Panc1 (cell line): Measurements from ENCODE around the gene BASP1. TPM values are rescaled to one million over a fixed set of nuclear protein-coding genes. Genes with fewer than 3 reads are reported as not detected.
"Not testable (repeated sequence)": the region's sequence is repeated elsewhere in the genome, so short reads cannot be mapped to it uniquely, and the experiment has no call there.

Experiments
- ATAC-seq: fragments of 200-7000 bp; cut with Tn5 transposase; 2 replicates; pipeline ENCODE4 v1.9.1; 2020; ENCODE audit warnings: mild to moderate bottlenecking, moderate library complexity
- BruUV-seq: library from RNA; stranded (reverse); fragments of 400-500 nt; replicated peaks from 2 replicates; lab custom pipeline; 2021; lab: Mats Ljungman, UMichigan
- CTCF ChIA-PET: fragments of 300-600 bp; sonication (Branson Sonifier 250); formaldehyde crosslinking; loops from one replicate; lab custom pipeline; 2022; ENCODE audit warnings: antibody characterized with exemption; lab: Charles Lee
- POLR2A ChIA-PET: fragments of 300-600 bp; sonication (Branson Sonifier 250); formaldehyde crosslinking; loops from one replicate; lab custom pipeline; 2022; ENCODE audit warnings: antibody characterized with exemption; lab: Charles Lee
- DNase-seq: peaks from one replicate; pipeline ENCODE4 v3.0.0-alpha.2; 2010; ENCODE audit warnings: low read depth, low spot score
- H3K27ac ChIP-seq: 2 replicates; pipeline ENCODE4 v1.5.1; 2011; ENCODE audit warnings: mild to moderate bottlenecking, low read length, inconsistent platforms
- H3K27me3 ChIP-seq: fragments of 200-500 bp; sonication (Bioruptor generic); 2 replicates; pipeline ENCODE4 v1.6.0; 2014; ENCODE audit warnings: low read length, inconsistent platforms; ENCODE audit not compliant: control insufficient read depth, insufficient read depth
- H3K36me3 ChIP-seq: fragments of 200-500 bp; sonication (Bioruptor generic); 2 replicates; pipeline ENCODE4 v1.5.1; 2014; ENCODE audit warnings: inconsistent platforms, mild to moderate bottlenecking, low read length, moderate library complexity; ENCODE audit not compliant: control insufficient read depth, insufficient read depth
- H3K4me1 ChIP-seq: 2 replicates; pipeline ENCODE4 v1.5.1; 2011; ENCODE audit warnings: inconsistent platforms, mild to moderate bottlenecking, low read length, moderate library complexity; ENCODE audit not compliant: control insufficient read depth, insufficient read depth
- H3K4me3 ChIP-seq, 2 experiments: 2 replicates each; pipeline ENCODE4 v1.5.1; 2011 to 2012; ENCODE audit warnings: low read depth in 2 of 2, low read length in 2 of 2, mild to moderate bottlenecking in 2 of 2, inconsistent platforms in 1 of 2, moderate library complexity in 1 of 2
- H3K9me3 ChIP-seq: fragments of 200-500 bp; sonication (Bioruptor generic); 2 replicates; pipeline ENCODE4 v1.5.1; 2014; ENCODE audit warnings: low read depth, mild to moderate bottlenecking, inconsistent platforms, low read length, moderate library complexity; ENCODE audit not compliant: control insufficient read depth, insufficient read depth
- CTCF ChIP-seq: fragments of 450-650 bp; IDR thresholded peaks from 2 replicates; pipeline ENCODE4 v1.5.1; 2017; ENCODE audit warnings: mild to moderate bottlenecking
- POLR2AphosphoS5 ChIP-seq: IDR thresholded peaks from 2 replicates; pipeline ENCODE4 v1.6.1; 2012; ENCODE audit warnings: mild to moderate bottlenecking, low read depth, low read length, moderate library complexity
- REST ChIP-seq, 2 experiments: IDR thresholded peaks; 2 replicates each; pipeline ENCODE4 v1.6.1; 2011 to 2012; ENCODE audit warnings: low read depth in 2 of 2, control low read depth in 1 of 2, low read length in 1 of 2, mild to moderate bottlenecking in 1 of 2, moderate library complexity in 1 of 2; ENCODE audit not compliant: insufficient read depth in 1 of 2
- SIN3A ChIP-seq: IDR thresholded peaks from 2 replicates; pipeline ENCODE4 v1.6.1; 2012; ENCODE audit warnings: low read depth, mild to moderate bottlenecking, low read length, moderate library complexity, borderline replicate concordance; ENCODE audit not compliant: insufficient read depth
- TCF7L2 ChIP-seq: IDR thresholded peaks from 2 replicates; pipeline ENCODE4 v1.6.1; 2011; ENCODE audit warnings: mild to moderate bottlenecking, low read depth, low read length, inconsistent platforms
- in situ Hi-C: cut with HindIII; loops from 2 replicates; pipeline ENCODE4 v1.10.0; 2016; ENCODE audit warnings: low sequenced_read_pairs, low pct_unique_long_range_greater_than_20kb
- intact Hi-C: fragments of 100-400 bp; cut with micrococcal nuclease; formaldehyde crosslinking; loops from one replicate; pipeline ENCODE4 v1.10.0; 2022; ENCODE audit not compliant: unreplicated experiment
- total RNA-seq: library from RNA; stranded (reverse); gene quantifications from one replicate; pipeline ENCODE4 v1.2.1, GENCODE V29; 2021; ENCODE audit not compliant: unreplicated experiment

BASP1 gene
- total RNA-seq, 1 experiment from 2014 or later, result 217 TPM

GRCh38 chr5:17249029-17249634 is 31.7 kb downstream of the BASP1 start:
- TF ChIP-seq SIN3A (no peak), CTCF (no peak), POLR2AphosphoS5 (peak; percentile 69; the same call in 1 of the 2 replicates), REST (IDR thresholded peaks at IDR 0.05; ENCODE audit: insufficient read depth in 1 of 2, low read depth in 2 of 2, low read length in 1 of 2) (no peak), TCF7L2 (peak; percentile 63)
- intact Hi-C loops, result no loop called here
- Histone ChIP-seq H3K4me1 (peaks cover 66% of the 10 kb centered on the region), H3K27me3 (no peaks in the 10 kb centered on the region), H3K36me3 (peaks cover 4% of the 10 kb centered on the region; the same call in 1 of the 2 replicates), H3K9me3 (no peaks in the 10 kb centered on the region), H3K4me3 (no peak overlapping the region), H3K27ac (peak overlapping the region; percentile 85)
- no TSS peak for BruUV-seq
- in situ Hi-C loops, result no loop called here
- ATAC-seq (peak; percentile 95), DNase-seq (peak; percentile 94)
- ChIA-PET POLR2A (no interaction called here), CTCF (no interaction called here)

GRCh38 chr5:17249841-17250240 is 32.4 kb downstream of the BASP1 start:
- CTCF ChIA-PET, intact Hi-C loops, POLR2A ChIA-PET: not testable (repeated sequence)

GRCh38 chr5:17252543-17252942 is 35.1 kb downstream of the BASP1 start:
- no peak for TF ChIP-seq SIN3A
- TF ChIP-seq TCF7L2, result no peak
- TF ChIP-seq REST (IDR thresholded peaks at IDR 0.05; ENCODE audit: insufficient read depth in 1 of 2, low read depth in 2 of 2, low read length in 1 of 2), result no peak
- no peak for TF ChIP-seq POLR2AphosphoS5
- no peak for TF ChIP-seq CTCF
- POLR2A ChIA-PET, result no interaction called here
- BruUV-seq, result no TSS peak
- Histone ChIP-seq H3K9me3 (no peaks in the 10 kb centered on the region), H3K27me3 (no peaks in the 10 kb centered on the region), H3K4me1 (peaks cover 72% of the 10 kb centered on the region), H3K36me3 (peaks cover 8% of the 10 kb centered on the region; the same call in 1 of the 2 replicates), H3K4me3 (no peak overlapping the region), H3K27ac (peak overlapping the region; percentile 77)
- CTCF ChIA-PET, result no interaction called here
- ATAC-seq (no peak), DNase-seq (no peak)
- in situ Hi-C loops (no loop called here), intact Hi-C loops (no loop called here)

More at GRCh38 chr5:17249841-17250240, 32.4 kb downstream of the BASP1 start:
- H3K27me3 ChIP-seq, H3K4me3 ChIP-seq, DNase-seq, in situ Hi-C loops, H3K36me3 ChIP-seq, ATAC-seq, BruUV-seq, H3K9me3 ChIP-seq: not testable (repeated sequence)
- H3K27ac ChIP-seq, result peak overlapping the region; percentile 85
- H3K4me1 ChIP-seq, result peaks cover 65% of the 10 kb centered on the region
